Measurements from ENCODE around the gene VWF.

VWF gene

DNA sequence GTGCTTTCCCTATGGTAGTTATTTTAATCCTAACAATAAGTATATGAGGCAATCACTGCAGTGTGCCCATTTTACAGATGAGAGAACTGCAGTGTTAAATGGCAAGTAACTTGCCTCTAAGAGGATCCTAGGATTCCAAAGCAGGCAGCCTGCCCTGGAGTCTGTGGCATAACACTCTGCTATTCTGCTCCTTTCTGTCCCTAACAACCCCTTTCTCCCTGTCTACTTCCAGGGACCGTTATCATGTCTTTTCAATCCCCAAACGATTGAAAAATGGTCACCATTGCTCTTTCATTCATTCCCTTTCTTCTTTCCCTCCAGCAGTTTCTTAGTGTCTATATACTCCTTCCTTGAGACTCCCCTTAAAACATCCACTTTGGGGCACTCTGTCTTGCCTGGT is 178.1 kb downstream of the VWF start:
- no peak for DNase-seq

DNA sequence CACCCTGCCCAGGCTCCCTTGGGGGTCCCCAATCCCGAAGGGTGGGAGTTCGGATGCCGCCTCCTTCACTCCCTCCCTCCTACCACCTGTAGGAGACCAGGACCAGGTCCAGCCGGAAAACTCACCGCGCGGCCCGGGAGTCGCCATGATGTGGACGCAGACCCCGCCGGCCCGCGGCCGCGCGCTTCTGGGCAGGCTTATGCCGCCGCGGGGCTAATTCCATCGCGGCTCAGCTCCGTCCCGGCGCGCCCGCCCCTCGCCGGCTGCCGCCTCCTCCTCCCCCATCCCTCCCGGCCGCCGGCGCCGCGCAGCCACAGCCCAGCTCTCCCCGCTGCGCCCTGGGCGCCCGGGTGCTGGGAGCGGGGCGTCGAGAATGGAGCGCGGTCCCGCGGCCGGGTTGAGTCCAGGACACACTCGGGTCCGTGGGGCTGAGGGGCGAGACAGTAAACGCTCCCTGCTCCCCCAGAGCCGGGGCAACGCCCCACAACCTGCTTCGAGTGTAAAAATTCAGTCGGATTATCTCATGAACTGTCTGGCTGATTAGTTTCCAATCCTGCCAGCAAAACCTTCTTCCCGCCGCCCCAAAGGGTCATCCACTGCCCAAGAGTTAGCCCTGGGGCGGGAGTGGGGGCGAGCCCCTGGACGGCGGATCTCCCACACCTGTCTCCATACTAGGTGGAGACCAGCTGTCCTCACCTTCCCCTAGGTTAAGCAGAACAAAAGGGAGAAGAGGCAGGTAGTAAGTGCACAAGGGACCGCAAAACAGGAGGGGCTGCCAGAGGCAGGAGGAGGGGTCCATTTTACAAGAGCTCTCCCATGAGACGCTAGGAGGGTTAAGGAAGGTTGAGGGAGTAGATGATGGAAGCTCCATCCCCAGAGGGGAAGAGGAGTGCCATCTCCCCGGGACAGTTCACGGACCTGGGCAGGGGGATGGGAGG is 179.1 kb downstream of the VWF start, which contains the start of gene ANO2:
TSS of gene ANO2 (minus strand) at position 189 of the 938 bp plus-strand sequence. CDS start at position 147, 42 bp downstream.
- DNase-seq, result peak; percentile 37

DNA sequence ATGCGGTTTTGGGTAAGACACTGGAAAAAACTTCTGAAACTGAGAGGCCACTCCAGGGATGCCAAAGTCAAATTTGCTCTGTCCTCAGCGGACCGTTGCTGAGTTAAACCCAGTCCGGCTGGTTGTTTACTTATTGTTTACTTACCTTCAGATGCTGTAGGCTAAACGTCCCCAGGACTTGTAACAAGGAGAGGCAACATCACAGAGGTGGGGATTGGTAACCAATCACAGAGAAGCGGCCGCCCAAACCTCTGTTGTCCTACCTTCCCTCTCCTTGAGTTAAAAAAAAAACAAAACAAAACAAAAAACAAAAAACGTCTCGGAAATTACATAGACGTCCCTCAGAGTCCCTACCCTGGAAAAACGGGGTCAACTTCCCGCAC is 179.8 kb downstream of the VWF start:
- DNase-seq, result peak; percentile 5

- DNase-seq, result no peak
Observed at GRCh38 chr12:5944053-5944452, 180.4 kb downstream of the VWF start.

GRCh38 chr12:5941907-5942306 is 182.6 kb downstream of the VWF start:
- no peak for DNase-seq

GRCh38 chr12:5927732-5928516 is 196.5 kb downstream of the VWF start:
- DNase-seq, result no peak

DNA sequence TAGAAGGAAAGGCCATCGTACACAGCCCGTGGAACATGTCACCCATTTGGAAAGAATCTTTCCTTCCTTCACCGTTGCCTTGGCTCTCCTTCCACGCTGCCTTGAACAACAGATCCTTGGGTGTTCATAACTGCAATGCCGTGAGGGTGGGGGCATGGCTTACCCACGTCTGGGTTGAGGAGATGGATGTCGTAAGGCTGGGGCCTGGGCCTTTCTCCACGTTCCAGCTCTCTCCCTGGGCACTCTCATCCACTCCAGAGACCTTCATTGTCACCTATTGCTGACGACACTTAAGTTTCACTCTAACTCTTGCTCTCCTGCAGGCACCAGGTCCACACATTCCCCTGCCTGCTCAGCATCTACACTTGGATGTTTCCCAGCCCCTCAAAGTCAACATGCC is 198.8 kb downstream of the VWF start:
- no peak for DNase-seq

DNA sequence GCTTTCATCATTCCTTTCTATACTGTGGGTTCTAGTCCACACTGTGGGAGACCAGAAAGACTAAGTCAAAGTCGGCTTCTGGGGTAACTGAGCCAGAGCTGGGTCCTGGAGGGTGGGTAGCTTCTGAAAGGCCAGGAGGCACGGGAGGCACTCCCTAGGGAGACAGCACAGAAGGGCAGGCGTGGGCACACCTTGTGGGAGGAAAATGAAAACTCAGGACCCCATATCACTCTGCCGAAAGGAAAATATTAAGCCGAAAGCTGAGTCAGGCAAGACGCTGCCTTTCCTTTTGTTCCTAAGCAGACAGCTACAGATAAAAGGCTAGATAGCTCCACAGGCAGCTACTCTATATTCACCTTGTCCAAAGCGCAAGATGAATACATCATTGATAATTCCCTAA is 200.1 kb downstream of the VWF start:
- no peak for DNase-seq

- no peak for DNase-seq
Observed at GRCh38 chr12:5923751-5924150, 200.7 kb downstream of the VWF start.

- no peak for DNase-seq
Observed at GRCh38 chr12:5923043-5923605, 201.3 kb downstream of the VWF start.

GRCh38 chr12:5921966-5922899 is 202.2 kb downstream of the VWF start:
- no peak for DNase-seq

DNA sequence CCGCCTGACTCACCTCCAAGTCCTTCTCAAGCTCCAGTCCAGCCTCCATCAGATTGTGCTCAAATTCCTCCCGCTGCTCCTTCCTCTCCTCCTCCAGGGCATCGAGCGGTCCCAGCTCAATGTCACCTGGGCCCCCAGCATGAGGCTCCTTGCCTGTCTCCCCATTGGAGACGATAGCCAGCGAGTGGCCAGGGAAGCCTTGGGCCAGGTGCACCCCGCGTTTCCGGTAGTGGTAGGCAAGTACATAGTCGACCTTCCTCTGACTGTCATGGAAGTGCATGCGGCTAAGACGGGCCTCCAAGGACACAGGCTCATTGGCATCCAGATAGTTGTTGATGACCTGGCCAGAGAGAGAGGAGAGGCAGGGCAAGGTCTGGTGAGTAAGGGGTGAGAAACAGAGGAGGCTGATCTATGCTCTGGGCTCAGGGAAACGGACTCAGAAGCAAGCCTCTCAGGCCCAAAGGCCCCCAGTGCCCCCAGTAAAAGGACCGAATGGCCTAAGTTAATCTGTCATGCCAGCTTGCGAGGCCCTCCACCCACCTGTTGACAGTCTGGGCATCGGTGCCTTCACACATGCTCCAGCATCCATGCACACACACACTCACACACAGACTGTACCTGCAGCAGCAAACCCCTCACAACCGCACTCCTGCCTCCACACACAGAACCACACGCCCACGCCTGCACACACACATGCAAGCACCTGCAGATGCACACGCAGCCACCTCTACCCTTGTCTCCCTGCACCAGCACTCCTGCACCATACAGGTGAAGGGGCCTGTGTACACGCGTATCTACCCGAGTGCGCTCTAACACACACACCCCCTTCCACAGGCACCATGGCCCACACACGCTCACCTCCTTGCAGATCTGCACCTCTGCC is 203.2 kb downstream of the VWF start:
- no peak for DNase-seq

GRCh38 chr12:5916785-5917290 is 207.6 kb downstream of the VWF start:
- DNase-seq, result no peak

- no peak for DNase-seq
Observed at GRCh38 chr12:5915511-5915910, 209.0 kb downstream of the VWF start.

- no peak for DNase-seq
Observed at GRCh38 chr12:5914387-5915149, 209.9 kb downstream of the VWF start.

GRCh38 chr12:5913387-5913786 is 211.1 kb downstream of the VWF start:
- no peak for DNase-seq

- DNase-seq, result no peak
Observed at GRCh38 chr12:5912437-5913334, 211.8 kb downstream of the VWF start.

- no peak for DNase-seq
Observed at GRCh38 chr12:5912011-5912410, 212.5 kb downstream of the VWF start.
